ENCODE measurements around the gene ALOX5. TPM values are rescaled to one million over a fixed set of nuclear protein-coding genes. Genes with fewer than 3 reads are reported as not detected.
"Not testable (repeated sequence)": the region's sequence is repeated elsewhere in the genome, so short reads cannot be mapped to it uniquely, and the experiment has no call there.

The ALOX5 gene
- 0.43 and 2.0 TPM in 2 replicates for total RNA-seq (2014; rRNA removed; shearing (Covaris generic))

DNA sequence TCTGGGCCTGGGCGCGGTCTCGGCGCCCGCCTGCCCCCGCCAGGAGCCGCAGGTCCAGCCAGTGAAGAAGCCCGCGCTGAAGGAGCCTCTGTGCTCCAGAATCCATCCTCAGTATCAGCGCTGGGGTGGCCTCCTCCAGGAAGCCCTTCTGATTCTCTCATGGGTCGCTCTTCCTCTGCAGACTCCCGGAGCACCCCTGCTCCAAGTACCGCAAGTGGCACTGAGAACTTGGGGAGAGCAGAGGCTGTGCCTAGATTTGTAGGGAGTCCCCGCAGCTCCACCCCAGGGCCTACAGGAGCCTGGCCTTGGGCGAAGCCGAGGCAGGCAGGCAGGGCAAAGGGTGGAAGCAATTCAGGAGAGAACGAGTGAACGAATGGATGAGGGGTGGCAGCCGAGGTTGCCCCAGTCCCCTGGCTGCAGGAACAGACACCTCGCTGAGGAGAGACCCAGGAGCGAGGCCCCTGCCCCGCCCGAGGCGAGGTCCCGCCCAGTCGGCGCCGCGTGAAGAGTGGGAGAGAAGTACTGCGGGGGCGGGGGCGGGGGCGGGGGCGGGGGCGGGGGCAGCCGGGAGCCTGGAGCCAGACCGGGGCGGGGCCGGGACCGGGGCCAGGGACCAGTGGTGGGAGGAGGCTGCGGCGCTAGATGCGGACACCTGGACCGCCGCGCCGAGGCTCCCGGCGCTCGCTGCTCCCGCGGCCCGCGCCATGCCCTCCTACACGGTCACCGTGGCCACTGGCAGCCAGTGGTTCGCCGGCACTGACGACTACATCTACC is at the start of gene ALOX5:
ALOX5 (plus strand) TSS at position 641 of the 774 bp plus-strand sequence; CDS start at position 705, 64 bp downstream.
- peak; percentile 20 for DNase-seq (ENCODE audit: low spot score)

DNA sequence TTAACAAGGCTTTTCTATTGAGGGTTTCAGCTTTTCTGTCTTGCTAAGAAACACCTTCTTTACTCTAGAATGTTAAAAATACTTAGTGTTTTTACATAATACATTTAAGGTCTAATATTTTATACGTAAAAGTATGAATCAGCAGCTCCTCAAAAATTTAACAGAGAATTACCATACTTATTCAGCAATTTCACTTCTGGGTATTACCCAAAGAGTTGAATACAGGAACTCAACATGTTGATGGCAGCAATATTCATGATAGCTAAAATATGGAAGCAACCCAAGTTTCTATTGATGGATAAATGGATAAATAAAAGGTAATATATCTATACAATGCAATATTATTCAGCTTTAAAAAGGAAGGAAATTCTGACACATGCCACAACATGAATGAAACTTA is 48.9 kb upstream of the ALOX5 start:
- DNase-seq (ENCODE audit: low spot score), result no peak

GRCh38 chr10:45326864-45327263 is 47.2 kb upstream of the ALOX5 start:
- DNase-seq (ENCODE audit: low spot score), result not testable (repeated sequence)

DNA sequence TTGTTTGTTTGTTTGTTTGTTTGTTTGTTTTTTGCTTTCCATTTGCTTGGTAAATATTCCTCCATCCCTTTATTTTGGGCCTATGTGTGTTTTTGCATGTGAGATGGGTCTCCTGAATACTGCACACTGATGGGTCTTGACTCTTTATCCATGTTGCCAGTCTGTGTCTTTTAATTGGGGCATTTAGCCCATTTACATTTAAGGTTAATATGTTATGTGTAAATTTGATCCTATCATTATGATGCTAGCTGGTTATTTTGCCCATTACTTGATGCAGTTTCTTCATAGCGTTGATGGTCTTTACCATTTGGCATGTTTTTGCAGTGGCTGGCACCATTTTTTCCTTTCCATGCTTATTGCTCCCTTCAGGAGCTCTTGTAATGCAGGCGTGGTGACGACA is 42.2 kb upstream of the ALOX5 start:
- not testable (repeated sequence) for DNase-seq (ENCODE audit: low spot score)

- DNase-seq (ENCODE audit: low spot score), result no peak
Measured at GRCh38 chr10:45339894-45340293, 34.1 kb upstream of the ALOX5 start.

GRCh38 chr10:45340420-45340819 is 33.6 kb upstream of the ALOX5 start:
- not testable (repeated sequence) for DNase-seq (ENCODE audit: low spot score)

DNA sequence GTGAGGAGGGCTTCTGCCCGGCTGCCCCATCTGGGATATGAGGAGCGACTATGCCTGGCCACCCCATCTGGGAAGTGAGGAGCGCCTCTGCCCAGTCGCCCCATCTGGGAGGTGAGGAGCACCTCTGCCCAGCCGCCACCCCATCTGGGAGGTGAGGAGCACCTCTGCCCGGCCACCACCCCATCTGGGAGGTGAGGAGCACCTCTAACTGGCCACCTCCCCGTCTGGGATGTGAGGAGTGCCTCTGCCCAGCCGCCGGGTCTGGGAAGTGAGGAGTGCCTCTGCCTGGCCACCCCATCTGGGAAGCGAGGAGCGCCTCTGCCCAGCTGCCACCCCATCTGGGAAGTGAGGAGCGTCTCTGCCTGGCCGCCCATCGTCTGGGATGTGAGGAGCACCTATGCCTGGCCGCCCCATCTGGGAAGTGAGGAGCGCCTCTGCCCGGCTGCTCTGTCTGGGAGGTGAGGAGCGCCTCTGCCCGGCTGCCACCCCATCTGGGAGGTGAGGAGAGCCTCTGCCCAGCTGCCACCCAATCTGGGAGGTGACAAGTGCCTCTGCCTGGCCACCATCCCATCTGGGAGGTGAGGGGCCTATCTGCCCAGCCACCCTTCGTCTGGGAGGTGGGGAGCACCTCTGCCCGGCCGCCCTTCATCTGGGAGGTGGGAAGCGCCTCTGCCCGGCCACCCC is 27.2 kb upstream of the ALOX5 start:
- not testable (repeated sequence) for DNase-seq (ENCODE audit: low spot score)

DNA sequence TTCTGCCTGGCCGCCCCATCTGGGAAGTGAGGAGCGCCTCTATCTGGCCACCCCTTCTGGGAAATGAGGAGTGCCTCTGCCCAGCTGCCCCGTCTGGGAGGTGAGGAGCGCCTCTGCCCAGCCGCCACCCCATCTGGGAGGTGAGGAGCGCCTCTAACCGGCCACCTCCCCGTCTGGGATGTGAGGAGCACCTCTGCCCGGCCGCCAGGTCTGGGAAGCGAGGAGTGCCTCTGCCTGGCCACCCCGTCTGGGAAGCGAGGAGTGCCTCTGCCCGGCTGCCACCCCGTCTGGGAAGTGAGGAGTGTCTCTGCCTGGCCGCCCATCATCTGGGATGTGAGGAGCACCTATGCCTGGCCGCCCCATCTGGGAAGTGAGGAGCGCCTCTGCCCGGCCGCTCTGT is 26.6 kb upstream of the ALOX5 start:
- not testable (repeated sequence) for DNase-seq (ENCODE audit: low spot score)

DNA sequence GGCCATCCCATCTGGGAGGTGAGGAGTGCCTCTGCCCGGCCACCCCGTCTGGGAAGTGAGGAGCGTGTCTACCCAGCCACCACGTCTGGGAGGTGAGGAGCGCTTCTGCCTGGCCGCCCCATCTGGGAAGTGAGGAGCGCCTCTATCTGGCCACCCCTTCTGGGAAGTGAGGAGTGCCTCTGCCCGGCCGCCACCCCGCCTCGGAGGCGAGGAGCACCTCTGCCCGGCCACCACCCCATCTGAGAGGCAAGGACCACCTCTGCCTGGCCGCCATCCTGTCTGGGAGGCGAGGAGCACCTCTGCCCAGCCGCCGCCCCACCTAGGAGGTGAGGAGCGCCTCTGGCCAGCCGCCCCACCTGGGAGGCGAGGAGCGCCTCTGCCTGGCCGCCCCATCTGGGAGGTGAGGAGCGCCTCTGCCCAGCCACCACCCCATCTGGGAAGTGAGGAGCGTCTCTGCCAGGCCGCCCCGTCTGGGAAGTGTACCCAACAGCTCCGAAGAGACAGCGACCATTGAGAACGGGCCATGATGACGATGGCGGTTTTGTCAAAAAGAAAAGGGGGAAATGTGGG is 25.7 kb upstream of the ALOX5 start:
- DNase-seq (ENCODE audit: low spot score), result not testable (repeated sequence)

DNA sequence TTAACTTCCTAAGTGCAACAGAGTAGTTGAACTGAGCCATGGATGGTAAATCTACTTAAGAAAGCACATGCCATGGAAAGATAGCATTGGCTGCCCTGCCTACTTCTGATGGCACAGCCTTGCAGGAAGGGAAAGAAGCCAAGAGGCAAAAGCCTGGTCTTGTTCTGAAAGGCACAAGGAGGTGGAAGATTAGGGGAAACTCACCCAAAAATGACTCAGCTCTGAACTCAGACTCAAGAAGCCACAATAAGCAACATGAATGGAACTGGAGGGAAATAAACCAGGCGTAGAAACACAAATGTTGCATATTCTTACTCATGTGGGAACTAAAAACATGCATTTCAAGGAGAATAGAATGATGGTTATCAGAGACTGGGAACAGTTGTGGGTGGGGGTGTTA is 20.8 kb upstream of the ALOX5 start:
- DNase-seq (ENCODE audit: low spot score), result no peak

- DNase-seq (ENCODE audit: low spot score), result peak; percentile 33
Measured at GRCh38 chr10:45354261-45354660, 19.8 kb upstream of the ALOX5 start.

DNA sequence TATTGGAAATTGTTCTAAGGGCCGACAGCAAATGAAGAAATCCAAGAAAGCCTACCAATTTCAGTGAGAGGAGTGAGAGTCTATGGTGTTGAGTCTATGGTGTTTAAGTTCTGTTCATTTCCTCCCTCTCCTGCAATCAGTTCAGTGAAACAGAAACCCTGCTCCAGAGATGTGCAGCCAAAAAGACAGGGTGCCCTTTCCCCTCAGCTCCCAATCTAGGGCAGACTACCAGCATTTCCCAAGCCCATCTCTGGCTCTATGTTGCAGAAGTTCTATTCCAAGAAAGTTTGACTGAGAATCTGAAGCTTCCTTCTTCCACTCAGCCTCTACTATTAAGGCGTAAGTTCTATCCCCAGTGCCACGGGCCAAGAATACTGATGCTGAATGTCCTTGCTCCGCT is 18.5 kb upstream of the ALOX5 start:
- DNase-seq (ENCODE audit: low spot score), result no peak

- not testable (repeated sequence) for DNase-seq (ENCODE audit: low spot score)
Measured at GRCh38 chr10:45358961-45359360, 15.1 kb upstream of the ALOX5 start.

DNA sequence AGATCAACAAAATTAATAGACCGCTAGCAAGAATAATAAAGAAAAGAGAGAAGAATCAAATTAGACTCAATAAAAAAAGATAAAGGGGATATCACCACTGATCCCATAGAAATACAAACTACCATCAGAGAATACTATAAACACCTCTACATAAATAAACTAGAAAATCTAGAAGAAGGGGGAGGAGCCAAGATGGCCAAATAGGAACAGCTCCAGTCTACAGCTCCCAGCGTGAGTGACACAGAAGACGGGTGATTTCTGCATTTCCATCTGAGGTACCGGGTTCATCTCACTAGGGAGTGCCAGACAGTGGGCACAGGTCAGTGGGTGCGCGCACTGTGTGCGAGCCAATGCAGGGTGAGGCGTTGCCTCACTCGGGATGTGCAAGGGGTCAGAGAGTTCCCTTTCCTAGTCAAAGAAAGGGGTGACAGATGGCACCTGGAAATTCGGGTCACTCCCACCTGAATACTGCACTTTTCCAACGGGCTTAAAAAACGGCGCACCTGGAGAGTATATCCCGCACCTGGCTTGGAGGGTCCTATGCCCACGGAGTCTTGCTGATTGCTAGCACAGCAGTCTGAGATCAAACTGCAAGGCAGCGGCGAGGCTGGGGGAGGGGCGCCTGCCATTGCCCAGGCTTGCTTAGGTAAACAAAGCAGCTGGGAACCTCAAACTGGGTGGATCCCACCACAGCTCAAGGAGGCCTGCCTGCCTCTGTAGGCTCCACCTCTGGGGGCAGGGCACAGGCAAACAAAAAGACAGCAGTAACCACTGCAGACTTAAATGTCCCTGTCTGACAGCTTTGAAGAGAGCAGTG is 11.8 kb upstream of the ALOX5 start:
- DNase-seq (ENCODE audit: low spot score), result not testable (repeated sequence)

DNA sequence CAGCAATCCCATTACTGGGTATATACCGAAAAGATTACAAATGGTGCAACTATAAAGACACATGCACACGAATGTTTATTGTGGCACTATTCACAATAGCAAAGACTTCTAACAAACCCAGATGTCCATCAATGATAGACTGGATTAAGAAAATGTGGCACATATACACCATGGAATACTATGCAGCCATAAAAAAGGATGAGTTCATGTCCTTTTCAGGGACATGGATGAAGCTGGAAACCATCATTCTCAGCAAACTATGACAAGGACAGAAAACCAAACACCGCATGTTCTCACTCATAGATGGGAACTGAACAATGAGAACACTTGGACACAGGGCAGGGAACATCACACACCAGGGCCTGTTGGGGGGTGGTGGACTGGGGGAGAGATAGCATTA is 6.4 kb upstream of the ALOX5 start:
- DNase-seq (ENCODE audit: low spot score), result not testable (repeated sequence)

DNA sequence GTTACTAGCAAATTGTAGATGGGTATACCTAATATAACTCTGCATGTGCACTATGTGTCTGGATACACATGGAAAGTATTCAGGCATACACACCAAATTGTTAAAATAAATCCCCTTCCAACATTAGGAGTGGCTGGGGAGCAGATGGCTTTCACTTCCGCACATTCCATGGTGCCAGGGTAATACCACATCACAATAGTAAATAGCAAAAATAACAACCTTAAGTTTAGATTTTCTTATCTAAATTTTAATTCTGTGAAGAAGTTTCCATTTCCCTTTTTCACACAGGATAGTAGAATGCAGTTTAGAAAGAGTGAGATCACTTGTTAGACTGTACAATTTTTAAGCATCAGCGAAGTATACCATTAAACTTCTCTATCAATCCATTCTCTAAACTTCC is 5.8 kb upstream of the ALOX5 start:
- no peak for DNase-seq (ENCODE audit: low spot score)

DNA sequence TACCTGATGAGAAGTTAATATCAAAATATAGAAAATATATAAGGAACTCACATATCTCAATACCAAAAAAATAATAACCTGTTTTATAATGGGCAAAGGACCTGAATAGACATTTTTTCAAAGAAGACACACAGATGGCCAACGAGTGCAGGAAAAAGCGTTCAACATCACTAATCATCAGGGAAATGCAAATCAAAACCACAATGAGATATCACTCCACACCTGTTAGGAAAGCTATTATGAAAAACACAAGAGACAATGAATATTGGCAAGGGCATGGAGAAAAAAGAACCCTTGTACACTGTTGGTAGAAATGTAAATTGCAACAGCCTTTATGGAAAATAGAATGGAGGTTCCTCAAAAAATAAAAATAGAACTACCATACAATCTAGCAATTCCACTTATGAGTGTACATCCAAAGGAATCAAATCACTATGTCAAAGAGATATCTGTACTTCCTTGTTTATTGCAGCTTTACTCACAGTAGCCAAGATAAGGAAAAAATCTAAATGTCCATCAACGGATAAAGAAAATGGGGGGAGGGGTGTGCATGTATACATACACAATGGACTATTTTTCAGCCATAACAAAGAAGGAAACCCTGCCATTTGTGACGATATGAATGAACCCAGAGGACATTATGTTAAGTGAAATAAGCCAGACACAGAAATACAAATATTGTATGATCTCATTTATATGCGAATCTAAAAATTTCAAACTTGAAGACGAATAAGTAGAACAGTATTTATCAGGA is 3.6 kb upstream of the ALOX5 start:
- DNase-seq (ENCODE audit: low spot score), result no peak

GRCh38 chr10:45371560-45371959 is 2.5 kb upstream of the ALOX5 start:
- no peak for DNase-seq (ENCODE audit: low spot score)

DNA sequence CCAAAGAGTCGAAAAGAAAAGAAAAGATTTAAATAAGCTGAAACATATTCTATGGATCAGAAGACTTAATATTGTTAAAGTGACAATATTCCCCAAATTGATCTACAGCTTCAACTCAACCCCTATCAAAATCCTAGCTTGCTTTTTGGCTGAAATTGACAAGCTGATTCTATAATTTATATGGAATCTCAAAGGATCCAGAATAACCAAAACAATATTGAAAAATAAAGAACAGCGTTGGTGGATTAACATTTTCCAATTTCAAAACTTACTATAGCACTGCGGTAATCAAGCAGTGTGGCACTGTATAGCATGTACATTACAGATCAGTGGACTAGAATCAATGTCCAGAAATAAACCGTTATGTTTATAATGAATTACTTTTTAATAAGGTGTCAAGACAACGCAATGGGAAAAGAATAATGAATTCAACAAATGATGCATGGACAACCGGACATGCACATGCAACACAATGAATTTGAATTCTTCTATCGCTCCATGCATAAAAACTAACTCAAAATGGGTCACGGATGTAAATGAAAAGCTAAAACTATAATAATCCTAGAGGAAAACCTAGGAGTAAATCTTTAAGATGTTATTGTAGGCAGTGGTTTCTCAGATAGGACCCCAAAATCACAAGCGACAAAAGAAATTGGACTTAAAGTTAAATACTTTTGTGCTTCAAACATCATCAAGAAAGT is 1.6 kb upstream of the ALOX5 start:
- DNase-seq (ENCODE audit: low spot score), result no peak

GRCh38 chr10:45373003-45373575 is 927 bp upstream of the ALOX5 start:
- DNase-seq (ENCODE audit: low spot score), result no peak

Data from A172 (cell line).